NB4 (cell line): ENCODE data around the gene TACC3.

Experiments used
- DNase-seq: peaks from one replicate; pipeline ENCODE4 v3.0.0; 2010; ENCODE audit warnings: low read depth
- H3K4me3 ChIP-seq: one replicate; pipeline ENCODE4 v1.5.1; 2011; ENCODE audit warnings: mild to moderate bottlenecking, low read depth, low read length, moderate library complexity
- CTCF ChIP-seq: IDR thresholded peaks from one replicate; pipeline ENCODE4 v1.5.1; 2012; ENCODE audit warnings: low read depth, low read length
- MAX ChIP-seq: IDR thresholded peaks from 2 replicates; pipeline ENCODE4 v1.6.1; 2011; ENCODE audit warnings: low read depth, low read length
- MYC ChIP-seq: IDR thresholded peaks from 2 replicates; pipeline ENCODE4 v1.6.1; 2011; ENCODE audit warnings: low read depth, low read length
- POLR2A ChIP-seq: IDR thresholded peaks from 2 replicates; pipeline ENCODE4 v1.6.1; 2011; ENCODE audit warnings: mild to moderate bottlenecking; ENCODE audit not compliant: insufficient read length; ENCODE audit errors: extremely low read depth

The TACC3 gene

GRCh38 chr4:1731180-1731579, 9.9 kb downstream of the TACC3 start:
- no peak for TF ChIP-seq POLR2A
- TF ChIP-seq CTCF, result no peak
- TF ChIP-seq MYC, result no peak
- TF ChIP-seq MAX, result no peak
- DNase-seq, result no peak
- H3K4me3 ChIP-seq, result no peak overlapping the region

- H3K4me3 ChIP-seq, result no peak overlapping the region
- TF ChIP-seq MAX (no peak), MYC (no peak), CTCF (no peak), POLR2A (no peak)
- DNase-seq, result no peak
Measured at GRCh38 chr4:1732911-1733310, 11.6 kb downstream of the TACC3 start.

- no peak for TF ChIP-seq CTCF
- no peak for TF ChIP-seq POLR2A
- TF ChIP-seq MAX, result no peak
- TF ChIP-seq MYC, result no peak
- H3K4me3 ChIP-seq, result no peak overlapping the region
- no peak for DNase-seq
Measured at GRCh38 chr4:1735215-1735614, 13.9 kb downstream of the TACC3 start.

GRCh38 chr4:1736812-1737211, 15.5 kb downstream of the TACC3 start:
- TF ChIP-seq CTCF (no peak), POLR2A (no peak), MAX (no peak)
- H3K4me3 ChIP-seq, result no peak overlapping the region
- DNase-seq, result no peak

GRCh38 chr4:1737666-1738065, 16.3 kb downstream of the TACC3 start:
- no peak overlapping the region for H3K4me3 ChIP-seq
- no peak for DNase-seq
- TF ChIP-seq CTCF (no peak), MAX (no peak), MYC (no peak), POLR2A (no peak)

GRCh38 chr4:1738410-1738809, 17.1 kb downstream of the TACC3 start:
- TF ChIP-seq MAX, result no peak
- TF ChIP-seq MYC, result no peak
- TF ChIP-seq POLR2A, result no peak
- TF ChIP-seq CTCF, result no peak
- DNase-seq, result no peak
- H3K4me3 ChIP-seq, result no peak overlapping the region
